Osteocyte (in vitro differentiated cells): ENCODE data around the gene KCNH5. TPM values are rescaled to one million over a fixed set of nuclear protein-coding genes. Genes with fewer than 3 reads are reported as not detected.

Source experiments
- DNase-seq: peaks from one replicate; pipeline ENCODE4 v3.0.0; 2021; ENCODE audit warnings: mixed read lengths; ENCODE audit not compliant: unreplicated experiment; ENCODE audit errors: extremely low spot score
- H3K27ac Mint-ChIP-seq: one replicate; pipeline ENCODE4 v1.8.0; 2021; ENCODE audit warnings: mild to moderate bottlenecking, mixed read lengths; ENCODE audit not compliant: unreplicated experiment
- H3K27me3 Mint-ChIP-seq: one replicate; pipeline ENCODE4 v1.8.0; 2021; ENCODE audit warnings: mixed read lengths; ENCODE audit not compliant: unreplicated experiment
- H3K36me3 Mint-ChIP-seq: one replicate; pipeline ENCODE4 v1.8.0; 2021; ENCODE audit warnings: mixed read lengths; ENCODE audit not compliant: unreplicated experiment
- H3K4me1 Mint-ChIP-seq: one replicate; pipeline ENCODE4 v1.8.0; 2021; ENCODE audit warnings: mixed read lengths; ENCODE audit not compliant: unreplicated experiment
- H3K4me3 Mint-ChIP-seq: one replicate; pipeline ENCODE4 v1.8.0; 2021; ENCODE audit warnings: mild to moderate bottlenecking, moderate library complexity, mixed read lengths; ENCODE audit not compliant: unreplicated experiment
- H3K9me3 Mint-ChIP-seq: one replicate; pipeline ENCODE4 v1.8.0; 2021; ENCODE audit warnings: mixed read lengths; ENCODE audit not compliant: unreplicated experiment
- CTCF ChIP-seq: fragments of 200-600 bp; sonication (generic); IDR thresholded peaks from 2 replicates; pipeline ENCODE4 v1.5.0; 2021; ENCODE audit warnings: antibody characterized with exemption, mild to moderate bottlenecking, moderate library complexity
- total RNA-seq: library from RNA; stranded (reverse); gene quantifications from 2 replicates; pipeline ENCODE4 v1.2.1, GENCODE V29; 2021

The KCNH5 gene
- total RNA-seq, 1 donor from 2014 or later: not detected

GRCh38 chr14:62908506-62908905 is 136.8 kb downstream of the KCNH5 start:
- Mint-ChIP-seq H3K27ac (no peak overlapping the region), H3K4me1 (no peaks in the 10 kb centered on the region)

GRCh38 chr14:62905566-62905965 is 139.7 kb downstream of the KCNH5 start:
- DNase-seq: no peak
- TF ChIP-seq CTCF: no peak
- Mint-ChIP-seq H3K27ac (no peak overlapping the region), H3K4me1 (no peaks in the 10 kb centered on the region), H3K27me3 (no peaks in the 10 kb centered on the region), H3K9me3 (no peaks in the 10 kb centered on the region), H3K36me3 (no peaks in the 10 kb centered on the region), H3K4me3 (no peak overlapping the region)

More at GRCh38 chr14:62908506-62908905, 136.8 kb downstream of the KCNH5 start:
- Mint-ChIP-seq H3K36me3 (no peaks in the 10 kb centered on the region), H3K27me3 (peaks cover 2% of the 10 kb centered on the region), H3K9me3 (no peaks in the 10 kb centered on the region), H3K4me3 (no peak overlapping the region)
- no peak for TF ChIP-seq CTCF
- DNase-seq: no peak

GRCh38 chr14:62897771-62898170 is 147.5 kb downstream of the KCNH5 start:
- no peak for TF ChIP-seq CTCF

GRCh38 chr14:62896932-62897456 is 148.3 kb downstream of the KCNH5 start:
- Mint-ChIP-seq H3K9me3 (no peaks in the 10 kb centered on the region), H3K27ac (no peak overlapping the region), H3K4me3 (no peak overlapping the region), H3K27me3 (peaks cover 2% of the 10 kb centered on the region), H3K4me1 (no peaks in the 10 kb centered on the region), H3K36me3 (no peaks in the 10 kb centered on the region)
- no peak for DNase-seq
- no peak for TF ChIP-seq CTCF

More at GRCh38 chr14:62897771-62898170, 147.5 kb downstream of the KCNH5 start:
- DNase-seq: no peak
- Mint-ChIP-seq H3K4me1 (no peaks in the 10 kb centered on the region), H3K9me3 (no peaks in the 10 kb centered on the region), H3K36me3 (no peaks in the 10 kb centered on the region), H3K27me3 (peaks cover 2% of the 10 kb centered on the region), H3K4me3 (no peak overlapping the region), H3K27ac (no peak overlapping the region)

GRCh38 chr14:62894736-62895135 is 150.5 kb downstream of the KCNH5 start:
- Mint-ChIP-seq H3K4me3 (no peak overlapping the region), H3K36me3 (no peaks in the 10 kb centered on the region), H3K9me3 (no peaks in the 10 kb centered on the region), H3K27me3 (peaks cover 2% of the 10 kb centered on the region), H3K27ac (no peak overlapping the region), H3K4me1 (no peaks in the 10 kb centered on the region)
- DNase-seq: no peak
- TF ChIP-seq CTCF: no peak
